Measurements from ENCODE around the gene ZMYND11. TPM values are rescaled to one million over a fixed set of nuclear protein-coding genes. Genes with fewer than 3 reads are reported as not detected.

ZMYND11 gene
- polyA plus RNA-seq, 1 of the 3 experiments (the other 2 are of a cell fraction) = 33.1 TPM

DNA sequence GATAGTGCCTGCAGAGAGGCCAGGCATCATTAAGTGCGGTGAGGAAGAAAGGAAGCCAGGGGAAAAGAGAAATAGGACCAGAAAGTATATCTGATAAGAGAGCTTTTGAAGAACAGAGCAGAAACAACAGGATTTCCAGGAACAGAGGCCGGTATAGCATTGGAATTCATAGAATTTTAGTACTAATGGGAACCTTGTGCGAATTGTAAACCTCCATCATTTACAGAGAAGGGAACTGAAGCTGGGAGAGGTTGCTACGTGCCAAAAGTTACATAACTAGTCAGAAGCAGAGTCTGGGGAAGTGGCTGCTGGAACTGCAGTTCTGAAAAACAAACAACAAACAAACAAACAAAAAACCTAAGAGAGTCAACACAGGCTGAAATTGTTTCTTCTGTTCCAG, 5.4 kb upstream of the ZMYND11 start (continued):
- TF ChIP-seq MEF2A (IDR thresholded peaks at IDR 0.05; ENCODE audit: borderline replicate concordance, low read depth) = no peak
- TF ChIP-seq, protein P1, sequence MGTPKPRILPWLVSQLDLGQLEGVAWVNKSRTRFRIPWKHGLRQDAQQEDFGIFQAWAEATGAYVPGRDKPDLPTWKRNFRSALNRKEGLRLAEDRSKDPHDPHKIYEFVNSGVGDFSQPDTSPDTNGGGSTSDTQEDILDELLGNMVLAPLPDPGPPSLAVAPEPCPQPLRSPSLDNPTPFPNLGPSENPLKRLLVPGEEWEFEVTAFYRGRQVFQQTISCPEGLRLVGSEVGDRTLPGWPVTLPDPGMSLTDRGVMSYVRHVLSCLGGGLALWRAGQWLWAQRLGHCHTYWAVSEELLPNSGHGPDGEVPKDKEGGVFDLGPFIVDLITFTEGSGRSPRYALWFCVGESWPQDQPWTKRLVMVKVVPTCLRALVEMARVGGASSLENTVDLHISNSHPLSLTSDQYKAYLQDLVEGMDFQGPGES (IDR thresholded peaks at IDR 0.05; ENCODE audit: low read depth, low read length) = no peak

DNA sequence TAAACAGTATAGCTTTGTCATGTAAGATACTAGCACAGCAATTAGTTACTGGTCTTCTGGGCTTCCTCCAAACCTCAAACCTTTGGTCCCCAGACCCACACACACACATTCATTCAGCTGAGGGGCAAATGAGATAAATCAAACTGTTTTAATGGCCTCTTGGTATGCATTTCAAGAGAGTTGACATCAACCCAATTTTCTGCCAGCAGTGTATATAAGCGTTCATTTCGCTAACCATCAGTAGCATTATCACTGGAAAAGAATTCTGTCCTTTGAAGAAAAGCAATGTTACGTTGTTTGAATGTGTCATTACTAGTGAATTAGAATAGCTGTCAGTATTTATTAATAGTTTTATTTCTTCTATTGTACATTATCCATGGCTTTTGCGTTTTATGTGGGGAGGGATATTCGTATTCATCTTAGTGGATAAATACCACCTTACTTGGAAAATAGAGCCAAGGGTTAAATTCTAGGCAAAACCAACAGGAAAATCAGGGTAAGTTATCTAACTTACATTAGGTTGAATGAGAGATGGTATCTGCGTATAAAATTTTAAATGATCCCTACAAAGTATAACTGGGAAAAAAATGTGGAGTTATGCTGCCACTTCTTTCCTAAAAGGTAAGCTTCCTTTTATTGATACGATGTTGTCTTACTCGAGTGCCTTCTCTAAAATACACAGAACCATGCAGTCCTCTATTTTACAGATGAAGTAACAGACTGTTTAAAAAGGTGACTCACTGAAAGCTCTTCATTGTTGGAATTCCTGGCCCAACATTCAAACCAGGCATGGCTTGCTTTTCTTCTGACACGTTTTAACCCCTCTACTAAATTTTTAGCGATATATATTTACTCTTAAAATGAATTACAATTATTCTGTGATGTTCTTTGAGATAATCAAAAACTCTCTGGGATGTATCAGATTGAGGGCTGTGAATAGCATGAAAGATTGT, 2.0 kb upstream of the ZMYND11 start:
- no peaks in the 10 kb centered on the region for H3K9me3 ChIP-seq
- peak overlapping the region in 1 of 2 experiments; percentile 64; a peak in 2 of 4 replicates for H3K27ac ChIP-seq (ENCODE audit: low read depth in 2 of 2, low read length in 1 of 2)
- ChIA-PET POLR2A (no interaction called here), CTCF (no interaction called here)
- H3K36me3 ChIP-seq (replicated peaks in 1 of 2; ENCODE audit: control insufficient read depth in 1 of 2, insufficient read depth in 2 of 2, low read length in 1 of 2) = no peaks in the 10 kb centered on the region
- H3K4me2 ChIP-seq = peak overlapping the region; percentile 74
- no peaks in the 10 kb centered on the region for H3K27me3 ChIP-seq (ENCODE audit: insufficient read depth)
- H3K79me2 ChIP-seq (ENCODE audit: insufficient read depth) = peaks cover 57% of the 10 kb centered on the region
- H2AFZ ChIP-seq (ENCODE audit: low read depth) = no peak overlapping the region
- peaks cover 32% of the 10 kb centered on the region for H3F3A ChIP-seq (replicated peaks; ENCODE audit: insufficient read depth)
- peak overlapping the region; percentile 79; the same call in 1 of the 2 replicates for H3K9ac ChIP-seq
- no peak for DNase-seq
- 21% methylated on average over 10 of the region's 10 CpGs for WGBS (ENCODE audit: low lambda C conversion rate)
- no peaks in the 10 kb centered on the region for H3K9me2 ChIP-seq
- H4K20me1 ChIP-seq (ENCODE audit: insufficient read depth) = peaks cover 19% of the 10 kb centered on the region
- H3K4me3 ChIP-seq (ENCODE audit: low read depth in 2 of 2, low read length in 1 of 2) = peak overlapping the region; percentile 82 to 85; a peak in 3 of 4 replicates
- H3K4me1 ChIP-seq (ENCODE audit: control insufficient read depth in 1 of 2, insufficient read depth in 2 of 2, low read depth in 1 of 2, low read length in 1 of 2) = peaks cover 9 to 28% of the 10 kb centered on the region in 2 experiments; a peak in 3 of 4 replicates
- TF ChIP-seq RCOR1 (IDR thresholded peaks at IDR 0.05; ENCODE audit: low read length) = no peak
- peak; percentile 91 for TF ChIP-seq TEAD4 (IDR thresholded peaks at IDR 0.05; ENCODE audit: borderline replicate concordance, insufficient read depth)
- no peak for TF ChIP-seq RFX5 (IDR thresholded peaks at IDR 0.05; ENCODE audit: low read length)
- TF ChIP-seq, protein P2, sequence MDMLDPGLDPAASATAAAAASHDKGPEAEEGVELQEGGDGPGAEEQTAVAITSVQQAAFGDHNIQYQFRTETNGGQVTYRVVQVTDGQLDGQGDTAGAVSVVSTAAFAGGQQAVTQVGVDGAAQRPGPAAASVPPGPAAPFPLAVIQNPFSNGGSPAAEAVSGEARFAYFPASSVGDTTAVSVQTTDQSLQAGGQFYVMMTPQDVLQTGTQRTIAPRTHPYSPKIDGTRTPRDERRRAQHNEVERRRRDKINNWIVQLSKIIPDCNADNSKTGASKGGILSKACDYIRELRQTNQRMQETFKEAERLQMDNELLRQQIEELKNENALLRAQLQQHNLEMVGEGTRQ (IDR thresholded peaks at IDR 0.05; ENCODE audit: borderline replicate concordance, low read depth, low read length) = no peak
- TF ChIP-seq POLR2AphosphoS5 (IDR thresholded peaks at IDR 0.05; ENCODE audit: low read depth, low read length) = peak; percentile 24; the same call in 1 of the 2 replicates
- TF ChIP-seq, protein P1 (IDR thresholded peaks at IDR 0.05; ENCODE audit: low read depth, low read length) = no peak
- TF ChIP-seq, protein P3, sequence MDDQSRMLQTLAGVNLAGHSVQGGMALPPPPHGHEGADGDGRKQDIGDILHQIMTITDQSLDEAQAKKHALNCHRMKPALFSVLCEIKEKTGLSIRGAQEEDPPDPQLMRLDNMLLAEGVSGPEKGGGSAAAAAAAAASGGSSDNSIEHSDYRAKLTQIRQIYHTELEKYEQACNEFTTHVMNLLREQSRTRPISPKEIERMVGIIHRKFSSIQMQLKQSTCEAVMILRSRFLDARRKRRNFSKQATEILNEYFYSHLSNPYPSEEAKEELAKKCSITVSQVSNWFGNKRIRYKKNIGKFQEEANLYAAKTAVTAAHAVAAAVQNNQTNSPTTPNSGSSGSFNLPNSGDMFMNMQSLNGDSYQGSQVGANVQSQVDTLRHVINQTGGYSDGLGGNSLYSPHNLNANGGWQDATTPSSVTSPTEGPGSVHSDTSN (IDR thresholded peaks at IDR 0.05) = peak; percentile 60
- peak; percentile 88 for TF ChIP-seq FOSL2 (IDR thresholded peaks at IDR 0.05; ENCODE audit: borderline replicate concordance, low read depth)
- peak; percentile 32; the same call in 1 of the 2 replicates for TF ChIP-seq NFIC (IDR thresholded peaks at IDR 0.05; ENCODE audit: borderline replicate concordance)
- peak; percentile 58 for TF ChIP-seq TCF12 (IDR thresholded peaks at IDR 0.05)
- TF ChIP-seq FOXJ3 (CRISPR knock-in tag; IDR thresholded peaks at IDR 0.05) = no peak
- no peak for TF ChIP-seq RAD21 (IDR thresholded peaks at IDR 0.05; ENCODE audit: low read length)
- 0 out of 2 replicates have a peak, but pooled peaks have one; percentile 23 for TF ChIP-seq SIN3A (IDR thresholded peaks at IDR 0.05; ENCODE audit: borderline replicate concordance, low read depth, low read length)
- TF ChIP-seq, protein P4, sequence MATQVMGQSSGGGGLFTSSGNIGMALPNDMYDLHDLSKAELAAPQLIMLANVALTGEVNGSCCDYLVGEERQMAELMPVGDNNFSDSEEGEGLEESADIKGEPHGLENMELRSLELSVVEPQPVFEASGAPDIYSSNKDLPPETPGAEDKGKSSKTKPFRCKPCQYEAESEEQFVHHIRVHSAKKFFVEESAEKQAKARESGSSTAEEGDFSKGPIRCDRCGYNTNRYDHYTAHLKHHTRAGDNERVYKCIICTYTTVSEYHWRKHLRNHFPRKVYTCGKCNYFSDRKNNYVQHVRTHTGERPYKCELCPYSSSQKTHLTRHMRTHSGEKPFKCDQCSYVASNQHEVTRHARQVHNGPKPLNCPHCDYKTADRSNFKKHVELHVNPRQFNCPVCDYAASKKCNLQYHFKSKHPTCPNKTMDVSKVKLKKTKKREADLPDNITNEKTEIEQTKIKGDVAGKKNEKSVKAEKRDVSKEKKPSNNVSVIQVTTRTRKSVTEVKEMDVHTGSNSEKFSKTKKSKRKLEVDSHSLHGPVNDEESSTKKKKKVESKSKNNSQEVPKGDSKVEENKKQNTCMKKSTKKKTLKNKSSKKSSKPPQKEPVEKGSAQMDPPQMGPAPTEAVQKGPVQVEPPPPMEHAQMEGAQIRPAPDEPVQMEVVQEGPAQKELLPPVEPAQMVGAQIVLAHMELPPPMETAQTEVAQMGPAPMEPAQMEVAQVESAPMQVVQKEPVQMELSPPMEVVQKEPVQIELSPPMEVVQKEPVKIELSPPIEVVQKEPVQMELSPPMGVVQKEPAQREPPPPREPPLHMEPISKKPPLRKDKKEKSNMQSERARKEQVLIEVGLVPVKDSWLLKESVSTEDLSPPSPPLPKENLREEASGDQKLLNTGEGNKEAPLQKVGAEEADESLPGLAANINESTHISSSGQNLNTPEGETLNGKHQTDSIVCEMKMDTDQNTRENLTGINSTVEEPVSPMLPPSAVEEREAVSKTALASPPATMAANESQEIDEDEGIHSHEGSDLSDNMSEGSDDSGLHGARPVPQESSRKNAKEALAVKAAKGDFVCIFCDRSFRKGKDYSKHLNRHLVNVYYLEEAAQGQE (IDR thresholded peaks at IDR 0.05; ENCODE audit: low read depth, low read length) = no peak
- TF ChIP-seq NRF1 (IDR thresholded peaks at IDR 0.05; ENCODE audit: low read depth, low read length) = no peak
- TF ChIP-seq, protein P5, sequence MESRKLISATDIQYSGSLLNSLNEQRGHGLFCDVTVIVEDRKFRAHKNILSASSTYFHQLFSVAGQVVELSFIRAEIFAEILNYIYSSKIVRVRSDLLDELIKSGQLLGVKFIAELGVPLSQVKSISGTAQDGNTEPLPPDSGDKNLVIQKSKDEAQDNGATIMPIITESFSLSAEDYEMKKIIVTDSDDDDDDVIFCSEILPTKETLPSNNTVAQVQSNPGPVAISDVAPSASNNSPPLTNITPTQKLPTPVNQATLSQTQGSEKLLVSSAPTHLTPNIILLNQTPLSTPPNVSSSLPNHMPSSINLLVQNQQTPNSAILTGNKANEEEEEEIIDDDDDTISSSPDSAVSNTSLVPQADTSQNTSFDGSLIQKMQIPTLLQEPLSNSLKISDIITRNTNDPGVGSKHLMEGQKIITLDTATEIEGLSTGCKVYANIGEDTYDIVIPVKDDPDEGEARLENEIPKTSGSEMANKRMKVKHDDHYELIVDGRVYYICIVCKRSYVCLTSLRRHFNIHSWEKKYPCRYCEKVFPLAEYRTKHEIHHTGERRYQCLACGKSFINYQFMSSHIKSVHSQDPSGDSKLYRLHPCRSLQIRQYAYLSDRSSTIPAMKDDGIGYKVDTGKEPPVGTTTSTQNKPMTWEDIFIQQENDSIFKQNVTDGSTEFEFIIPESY (IDR thresholded peaks at IDR 0.05; ENCODE audit: borderline replicate concordance, low read depth) = no peak
- no peak for TF ChIP-seq EZH2phosphoT487 (IDR thresholded peaks at IDR 0.05; ENCODE audit: borderline replicate concordance, low read depth)

Measured in SK-N-SH (cell line).